ENCODE data around the gene UNCX. TPM values are rescaled to one million over a fixed set of nuclear protein-coding genes. Genes with fewer than 3 reads are reported as not detected.

UNCX gene
- total and polyA plus RNA-seq, 2 experiments from 2014 or later: not detected

- Histone ChIP-seq H4K20me1 (replicated peaks; ENCODE audit: insufficient read depth) (0 out of 2 replicates have a peak, but pooled peaks cover 21% of the 10 kb centered on the region), H3K9me2 (ENCODE audit: insufficient read depth) (no peaks in the 10 kb centered on the region), H3K4me1 (ENCODE audit: insufficient read depth) (peaks cover 58% of the 10 kb centered on the region), H3F3A (replicated peaks; ENCODE audit: low read depth) (peaks cover 13% of the 10 kb centered on the region), H3K4me2 (peak overlapping the region; percentile 73), H3K27me3 (ENCODE audit: insufficient read depth) (peaks cover 93% of the 10 kb centered on the region), H3K4me3 (peak overlapping the region; percentile 45), H3K36me3 (ENCODE audit: insufficient read depth) (no peaks in the 10 kb centered on the region), H3K79me2 (replicated peaks; ENCODE audit: insufficient read depth) (no peaks in the 10 kb centered on the region), H3K27ac (ENCODE audit: low read depth) (no peak overlapping the region), H2AFZ (no peak overlapping the region)
- peaks cover 43% of the 10 kb centered on the region for H3K4me1 Mint-ChIP-seq
- H3K27me3 Mint-ChIP-seq (ENCODE audit: insufficient read depth, low read depth, poor library complexity): peaks cover 88% of the 10 kb centered on the region
- DNase-seq (ENCODE audit: low spot score): peak; percentile 92
- no peaks in the 10 kb centered on the region; the same call in 2 of the 3 replicates for H3K36me3 Mint-ChIP-seq (ENCODE audit: low read depth)
- peak overlapping the region; percentile 58 for H3K4me3 Mint-ChIP-seq
- no peak overlapping the region for H3K27ac Mint-ChIP-seq
- peak; percentile 16 for ATAC-seq
- H3K9me3 Mint-ChIP-seq: no peaks in the 10 kb centered on the region; the same call in none of the 3 replicates
- no peak for TF ChIP-seq ZNF462 (CRISPR knock-in tag; IDR thresholded peaks at IDR 0.05)
- TF ChIP-seq REST (IDR thresholded peaks at IDR 0.05; ENCODE audit: unreplicated experiment): no peak
- TF ChIP-seq EZH2phosphoT487 (IDR thresholded peaks at IDR 0.05; ENCODE audit: unreplicated experiment): no peak
- TF ChIP-seq ZNF331 (CRISPR knock-in tag; IDR thresholded peaks at IDR 0.05; ENCODE audit: low read depth): no peak
- TF ChIP-seq STAT1 (IDR thresholded peaks at IDR 0.05; ENCODE audit: unreplicated experiment): no peak
- peak; percentile 11; the same call in 1 of the 2 replicates for TF ChIP-seq CREB1 (CRISPR knock-in tag; IDR thresholded peaks at IDR 0.05; ENCODE audit: low read depth)
- no peak for TF ChIP-seq NANOG (IDR thresholded peaks at IDR 0.05; ENCODE audit: borderline replicate concordance)
- no peak for TF ChIP-seq JUNB (IDR thresholded peaks at IDR 0.05; ENCODE audit: unreplicated experiment)
- TF ChIP-seq EZH2 (IDR thresholded peaks at IDR 0.05; ENCODE audit: low read depth, unreplicated experiment): no peak
- TF ChIP-seq ZNF114 (CRISPR knock-in tag; IDR thresholded peaks at IDR 0.05): no peak
- peak; percentile 55; the same call in 1 of the 2 replicates for TF ChIP-seq ETS1 (IDR thresholded peaks at IDR 0.05)
- 0 out of 2 replicates have a peak, but pooled peaks have one; percentile 34 for TF ChIP-seq POLR2AphosphoS5 (IDR thresholded peaks at IDR 0.05; ENCODE audit: low read depth)
- no peak for TF ChIP-seq CTCF (conservative IDR thresholded peaks at IDR 0.05; ENCODE audit: low read depth in 2 of 2)
Measured at GRCh38 chr7:1227814-1228544, 4.7 kb upstream of the UNCX start.
